Neural progenitor cell (in vitro differentiated cells): ENCODE results near the gene SPINK5. TPM values are rescaled to one million over a fixed set of nuclear protein-coding genes. Genes with fewer than 3 reads are reported as not detected.

Source experiments
- DNase-seq: peaks from one replicate; pipeline ENCODE4 v3.0.0-alpha.2; 2016; ENCODE audit warnings: low spot score
- H2AFZ ChIP-seq: fragments of 200-600 bp; sonication (generic); replicated peaks from 2 replicates; pipeline ENCODE4 v1.6.1; 2016; ENCODE audit warnings: antibody characterized with exemption
- H3F3A ChIP-seq: fragments of 200-600 bp; sonication (generic); 2 replicates; pipeline ENCODE4 v1.6.1; 2016; ENCODE audit warnings: antibody characterized with exemption, low read depth
- H3K27ac ChIP-seq: fragments of 200-600 bp; sonication (generic); 2 replicates; pipeline ENCODE4 v1.5.1; 2016; ENCODE audit warnings: mild to moderate bottlenecking
- H3K27me3 ChIP-seq: fragments of 200-600 bp; sonication (generic); 2 replicates; pipeline ENCODE4 v1.6.1; 2016; ENCODE audit warnings: mild to moderate bottlenecking, moderate library complexity
- H3K36me3 ChIP-seq: fragments of 200-600 bp; sonication (generic); 2 replicates; pipeline ENCODE4 v1.5.1; 2016
- H3K4me1 ChIP-seq: fragments of 200-600 bp; sonication (generic); 2 replicates; pipeline ENCODE4 v1.6.1; 2016; ENCODE audit warnings: mixed run types
- H3K4me2 ChIP-seq: fragments of 200-600 bp; sonication (generic); 2 replicates; pipeline ENCODE4 v1.6.1; 2016
- H3K4me3 ChIP-seq: fragments of 200-600 bp; sonication (generic); 2 replicates; pipeline ENCODE4 v1.5.1; 2016
- H3K79me2 ChIP-seq: fragments of 200-600 bp; sonication (generic); 2 replicates; pipeline ENCODE4 v1.6.1; 2016; ENCODE audit warnings: low read depth
- H3K9ac ChIP-seq: fragments of 200-600 bp; sonication (generic); 2 replicates; pipeline ENCODE4 v1.6.1; 2016
- H3K9me3 ChIP-seq: fragments of 200-600 bp; sonication (generic); 2 replicates; pipeline ENCODE4 v1.5.1; 2016; ENCODE audit warnings: low read depth
- H4K20me1 ChIP-seq: fragments of 200-600 bp; sonication (generic); 2 replicates; pipeline ENCODE4 v1.6.1; 2016; ENCODE audit warnings: low read depth
- H3K27ac Mint-ChIP-seq: 3 replicates; pipeline ENCODE4 v1.8.0; 2021; ENCODE audit warnings: mixed read lengths
- H3K27me3 Mint-ChIP-seq: 2 replicates; pipeline ENCODE4 v1.8.0; 2022; ENCODE audit warnings: low read depth, mild to moderate bottlenecking, inconsistent platforms, moderate library complexity, mixed read lengths; ENCODE audit not compliant: insufficient read depth
- H3K36me3 Mint-ChIP-seq: 3 replicates; pipeline ENCODE4 v1.8.0; 2021; ENCODE audit warnings: mixed read lengths
- H3K4me1 Mint-ChIP-seq: 3 replicates; pipeline ENCODE4 v1.8.0; 2021; ENCODE audit warnings: mixed read lengths
- H3K4me3 Mint-ChIP-seq: 3 replicates; pipeline ENCODE4 v1.8.0; 2021; ENCODE audit warnings: mild to moderate bottlenecking, moderate library complexity, mixed read lengths
- H3K9me3 Mint-ChIP-seq: 3 replicates; pipeline ENCODE4 v1.8.0; 2020; ENCODE audit warnings: mixed read lengths
- CTCF ChIP-seq: fragments of 200-600 bp; sonication (generic); IDR thresholded peaks from 2 replicates; pipeline ENCODE4 v1.5.1; 2017; ENCODE audit warnings: antibody characterized with exemption, mild to moderate bottlenecking
- EZH2 ChIP-seq: fragments of 200-600 bp; sonication (generic); IDR thresholded peaks from 2 replicates; pipeline ENCODE4 v1.6.1; 2017; ENCODE audit warnings: antibody characterized with exemption, mild to moderate bottlenecking, moderate library complexity
- EZH2phosphoT487 ChIP-seq: fragments of 200-600 bp; sonication (generic); IDR thresholded peaks from 2 replicates; pipeline ENCODE4 v1.6.1; 2017; ENCODE audit warnings: antibody characterized with exemption
- total RNA-seq: library from RNA; depleted of rRNA; stranded (reverse); fragments of >200 nt; gene quantifications from 2 replicates; pipeline ENCODE4 v1.2.3, GENCODE V29; 2015; ENCODE audit warnings: low replicate concordance

SPINK5 gene
- total RNA-seq, 1 donor from 2014 or later = 18.1 TPM

- H2AFZ ChIP-seq = no peak overlapping the region
- Mint-ChIP-seq H3K9me3 (no peaks in the 10 kb centered on the region), H3K4me3 (no peak overlapping the region), H3K27me3 (no peaks in the 10 kb centered on the region), H3K27ac (no peak overlapping the region), H3K36me3 (no peaks in the 10 kb centered on the region), H3K4me1 (peaks cover 3% of the 10 kb centered on the region)
- H3K9ac ChIP-seq = no peak overlapping the region
- no peaks in the 10 kb centered on the region for H3K36me3 ChIP-seq
- no peaks in the 10 kb centered on the region for H3F3A ChIP-seq
- no peaks in the 10 kb centered on the region for H4K20me1 ChIP-seq
- no peak overlapping the region for H3K4me2 ChIP-seq
- H3K9me3 ChIP-seq = no peaks in the 10 kb centered on the region
- no peaks in the 10 kb centered on the region for H3K4me1 ChIP-seq
- H3K27me3 ChIP-seq = no peaks in the 10 kb centered on the region
- no peaks in the 10 kb centered on the region for H3K79me2 ChIP-seq
- H3K27ac ChIP-seq = no peak overlapping the region
- no peak overlapping the region for H3K4me3 ChIP-seq
- TF ChIP-seq CTCF = no peak
- TF ChIP-seq EZH2 = no peak
- TF ChIP-seq EZH2phosphoT487 = no peak
- DNase-seq = no peak
Measured at GRCh38 chr5:148085977-148086705, 22.4 kb downstream of the SPINK5 start.

- Mint-ChIP-seq H3K4me1 (peaks cover 5% of the 10 kb centered on the region), H3K27me3 (peaks cover 2% of the 10 kb centered on the region), H3K4me3 (no peak overlapping the region), H3K9me3 (no peaks in the 10 kb centered on the region), H3K36me3 (no peaks in the 10 kb centered on the region), H3K27ac (no peak overlapping the region)
- Histone ChIP-seq H3K4me3 (no peak overlapping the region), H3K9me3 (no peaks in the 10 kb centered on the region), H2AFZ (no peak overlapping the region), H3K4me1 (no peaks in the 10 kb centered on the region), H3K27me3 (no peaks in the 10 kb centered on the region), H3K79me2 (no peaks in the 10 kb centered on the region), H3K36me3 (no peaks in the 10 kb centered on the region), H4K20me1 (no peaks in the 10 kb centered on the region), H3F3A (no peaks in the 10 kb centered on the region), H3K4me2 (no peak overlapping the region), H3K27ac (no peak overlapping the region), H3K9ac (no peak overlapping the region)
- no peak for DNase-seq
- TF ChIP-seq CTCF = no peak
- TF ChIP-seq EZH2phosphoT487 = no peak
- TF ChIP-seq EZH2 = no peak
Measured at GRCh38 chr5:148090146-148090772, 26.5 kb downstream of the SPINK5 start.

- no peak overlapping the region for H3K4me2 ChIP-seq
- no peaks in the 10 kb centered on the region for H3K36me3 Mint-ChIP-seq
- H3K9me3 ChIP-seq = no peaks in the 10 kb centered on the region
- no peaks in the 10 kb centered on the region for H3K4me1 ChIP-seq
- no peak overlapping the region for H3K9ac ChIP-seq
- no peaks in the 10 kb centered on the region for H4K20me1 ChIP-seq
- H3K27me3 Mint-ChIP-seq = peaks cover 2% of the 10 kb centered on the region
- no peak overlapping the region for H2AFZ ChIP-seq
- H3K4me3 Mint-ChIP-seq = no peak overlapping the region
- TF ChIP-seq EZH2phosphoT487 (no peak), CTCF (no peak), EZH2 (no peak)
- no peaks in the 10 kb centered on the region for H3K36me3 ChIP-seq
- H3K9me3 Mint-ChIP-seq = no peaks in the 10 kb centered on the region
- H3K27ac ChIP-seq = no peak overlapping the region
- peaks cover 5% of the 10 kb centered on the region for H3K4me1 Mint-ChIP-seq
- no peaks in the 10 kb centered on the region for H3K79me2 ChIP-seq
- no peak overlapping the region for H3K4me3 ChIP-seq
- no peaks in the 10 kb centered on the region for H3K27me3 ChIP-seq
- no peaks in the 10 kb centered on the region for H3F3A ChIP-seq
- DNase-seq = no peak
- H3K27ac Mint-ChIP-seq = no peak overlapping the region
Measured at GRCh38 chr5:148090773-148091250, 27.0 kb downstream of the SPINK5 start.
